ENCODE data around the gene CARD14.

GRCh38 chr17:80171681-80172080 lies 1.9 kb downstream of the CARD14 start:
- TF ChIP-seq CTCF (conservative IDR thresholded peaks at IDR 0.05; ENCODE audit: low read depth, low read length) = no peak
- TF ChIP-seq EZH2 (IDR thresholded peaks at IDR 0.05; ENCODE audit: borderline replicate concordance, low read depth, low read length, poor library complexity, severe bottlenecking) = no peak
